Activated CD8-positive, alpha-beta T cell treated with anti-CD3 and anti-CD28 coated beads, Interleukin-2, amount 10 ng/mL, durations not matched to agents 7 days and 5 days (primary cell): Measurements from ENCODE around the gene GADD45A. TPM values are rescaled to one million over a fixed set of nuclear protein-coding genes. Genes with fewer than 3 reads are reported as not detected.

Source experiments
- ATAC-seq: fragments of 150-1000 bp; cut with Tn5 transposase; one replicate; pipeline ENCODE4 v1.10.0; 2021; ENCODE audit warnings: moderate library complexity
- CTCF ChIA-PET: fragments of 350-600 bp; sonication (Branson Sonifier 250); formaldehyde crosslinking; loops from one replicate; lab custom pipeline; 2021; ENCODE audit warnings: antibody characterized with exemption; lab: Charles Lee
- POLR2A ChIA-PET: fragments of 350-600 bp; sonication (Branson Sonifier 250); formaldehyde crosslinking; loops from one replicate; lab custom pipeline; 2021; ENCODE audit warnings: antibody characterized with exemption; lab: Charles Lee
- DNase-seq: peaks from one replicate; pipeline ENCODE4 v3.0.0-alpha.2; 2020
- H3K27ac Mint-ChIP-seq: one replicate; pipeline ENCODE4 v1.8.0; 2021; ENCODE audit warnings: mild to moderate bottlenecking, mixed read lengths
- H3K27me3 Mint-ChIP-seq: one replicate; pipeline ENCODE4 v1.8.0; 2021; ENCODE audit warnings: low read depth, mixed read lengths
- H3K36me3 Mint-ChIP-seq: one replicate; pipeline ENCODE4 v1.8.0; 2021; ENCODE audit warnings: low read depth, mixed read lengths
- H3K4me1 Mint-ChIP-seq: one replicate; pipeline ENCODE4 v1.8.0; 2021; ENCODE audit warnings: low read depth, mixed read lengths
- H3K4me3 Mint-ChIP-seq: one replicate; pipeline ENCODE4 v1.8.0; 2021; ENCODE audit warnings: mild to moderate bottlenecking, mixed read lengths
- H3K9me3 Mint-ChIP-seq: one replicate; pipeline ENCODE4 v1.8.0; 2022; ENCODE audit warnings: mixed read lengths; ENCODE audit not compliant: insufficient read depth
- total RNA-seq, 2 experiments: library from RNA; stranded (reverse); gene quantifications; one replicate each; pipeline ENCODE4 v1.2.3, GENCODE V29; 2021

GADD45A gene
- total RNA-seq, 2 experiments from 2014 or later: 17.9 to 21.7 TPM

DNA sequence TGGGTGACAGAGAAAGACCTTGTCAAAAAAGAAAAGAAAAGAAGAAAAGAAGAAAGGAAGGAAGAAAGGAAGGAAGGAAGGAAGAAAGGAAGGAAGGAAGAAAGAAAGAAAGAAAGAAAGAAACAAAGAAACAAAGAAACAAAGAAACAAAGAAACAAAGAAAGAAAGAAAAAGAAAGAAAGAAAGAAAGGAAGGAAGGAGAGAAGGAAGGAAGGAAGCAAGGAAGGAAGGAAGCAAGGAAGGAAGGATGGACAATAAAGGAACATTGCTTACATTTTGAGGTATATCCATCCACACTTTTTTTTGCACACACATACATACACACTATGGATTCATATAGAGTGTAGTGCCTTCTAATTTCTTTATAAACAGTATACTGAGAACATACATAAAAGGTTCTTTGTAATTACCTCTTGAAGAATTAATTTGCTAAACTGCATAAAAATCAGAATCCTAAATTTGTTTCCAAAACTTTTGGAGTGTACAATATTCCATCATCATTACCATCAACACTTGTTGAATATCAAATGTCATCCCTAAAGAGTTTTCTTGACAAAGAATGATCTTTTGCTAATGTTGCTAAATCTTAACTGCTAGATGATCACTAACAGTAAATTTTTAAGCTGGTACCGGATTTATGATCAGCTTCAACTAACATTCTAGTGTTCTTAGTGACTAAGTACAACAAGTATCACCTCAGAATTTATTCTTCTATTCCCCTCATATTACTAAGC lies 11.4 kb upstream of the GADD45A start:
- POLR2A ChIA-PET: interaction anchor here (6.1 kb wide), 1 partner anchor 12 kb away, joined by 54 read pairs; the partner anchor contains the start of gene GADD45A

GRCh38 chr1:67674260-67675011 lies 10.6 kb upstream of the GADD45A start:
- H3K9me3 Mint-ChIP-seq: no peaks in the 10 kb centered on the region
- ATAC-seq (peak; percentile 85), DNase-seq (peak; percentile 73)
- H3K36me3 Mint-ChIP-seq: no peaks in the 10 kb centered on the region
- H3K4me3 Mint-ChIP-seq: peak overlapping the region; percentile 36
- H3K27me3 Mint-ChIP-seq: peaks cover 12% of the 10 kb centered on the region
- CTCF ChIA-PET: interaction anchor here (0.5 to 2.8 kb wide), 9 partner anchors 8 to 444 kb away, joined by 3 to 14 read pairs (median 5); partner anchors contain the start of gene GADD45A
- H3K4me1 Mint-ChIP-seq: peaks cover 24% of the 10 kb centered on the region
- POLR2A ChIA-PET: interaction anchor here (6.1 kb wide), 1 partner anchor 11 kb away, joined by 54 read pairs; the partner anchor contains the start of gene GADD45A
- peak overlapping the region; percentile 75 for H3K27ac Mint-ChIP-seq

More for the DNA sequence above, 11.4 kb upstream of the GADD45A start:
- no peaks in the 10 kb centered on the region for H3K9me3 Mint-ChIP-seq
- CTCF ChIA-PET: interaction anchor here (1.4 to 2.8 kb wide), 5 partner anchors 9 to 112 kb away, joined by 5 to 14 read pairs (median 6); partner anchors contain the start of gene GADD45A
- H3K27me3 Mint-ChIP-seq: peaks cover 17% of the 10 kb centered on the region
- DNase-seq (no peak), ATAC-seq (no peak)
- no peaks in the 10 kb centered on the region for H3K36me3 Mint-ChIP-seq
- peaks cover 24% of the 10 kb centered on the region for H3K4me1 Mint-ChIP-seq
- no peak overlapping the region for H3K4me3 Mint-ChIP-seq
- peak overlapping the region; percentile 75 for H3K27ac Mint-ChIP-seq

DNA sequence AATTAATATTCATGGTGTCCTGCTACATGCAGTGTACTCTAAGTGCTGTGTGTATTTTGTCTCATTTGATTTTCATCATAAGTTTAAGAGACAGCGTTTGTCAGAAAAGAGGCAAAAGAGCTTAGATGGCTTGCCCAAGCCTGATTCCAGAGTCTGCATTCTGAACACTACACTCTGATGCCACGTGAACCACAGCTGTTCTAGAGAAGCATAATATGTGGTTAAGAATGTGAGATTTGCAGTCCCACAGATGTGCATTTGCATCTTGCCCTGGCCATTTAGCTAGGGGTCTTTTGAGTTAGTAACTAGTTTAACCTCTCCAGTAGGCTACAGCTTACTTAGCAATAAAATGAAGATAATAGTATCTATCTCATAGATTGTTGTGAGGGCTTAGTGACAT lies 9.2 kb upstream of the GADD45A start:
- Mint-ChIP-seq H3K27ac (no peak overlapping the region), H3K4me1 (peaks cover 24% of the 10 kb centered on the region), H3K9me3 (no peaks in the 10 kb centered on the region), H3K4me3 (no peak overlapping the region), H3K36me3 (no peaks in the 10 kb centered on the region), H3K27me3 (peaks cover 12% of the 10 kb centered on the region)
- ATAC-seq: no peak
- CTCF ChIA-PET: interaction anchor here (1.0 to 2.8 kb wide), 5 partner anchors 9 to 175 kb away, joined by 3 to 14 read pairs (median 7); partner anchors contain the start of gene GADD45A
- no peak for DNase-seq
- POLR2A ChIA-PET: interaction anchor here (6.1 kb wide), 1 partner anchor 10 kb away, joined by 54 read pairs; the partner anchor contains the start of gene GADD45A

GRCh38 chr1:67676287-67676686 lies 8.7 kb upstream of the GADD45A start:
- Mint-ChIP-seq H3K4me3 (no peak overlapping the region), H3K27me3 (peaks cover 11% of the 10 kb centered on the region), H3K9me3 (no peaks in the 10 kb centered on the region), H3K36me3 (no peaks in the 10 kb centered on the region), H3K4me1 (peaks cover 24% of the 10 kb centered on the region), H3K27ac (no peak overlapping the region)
- DNase-seq (no peak), ATAC-seq (no peak)
- POLR2A ChIA-PET: interaction anchor here (0.6 to 6.1 kb wide), 2 partner anchors 9 to 12 kb away, joined by 3 to 54 read pairs; partner anchors contain the start of gene GADD45A
- CTCF ChIA-PET: interaction anchor here (1.0 to 2.8 kb wide), 5 partner anchors 10 to 176 kb away, joined by 3 to 13 read pairs (median 3); no protein-coding TSS in a partner anchor

DNA sequence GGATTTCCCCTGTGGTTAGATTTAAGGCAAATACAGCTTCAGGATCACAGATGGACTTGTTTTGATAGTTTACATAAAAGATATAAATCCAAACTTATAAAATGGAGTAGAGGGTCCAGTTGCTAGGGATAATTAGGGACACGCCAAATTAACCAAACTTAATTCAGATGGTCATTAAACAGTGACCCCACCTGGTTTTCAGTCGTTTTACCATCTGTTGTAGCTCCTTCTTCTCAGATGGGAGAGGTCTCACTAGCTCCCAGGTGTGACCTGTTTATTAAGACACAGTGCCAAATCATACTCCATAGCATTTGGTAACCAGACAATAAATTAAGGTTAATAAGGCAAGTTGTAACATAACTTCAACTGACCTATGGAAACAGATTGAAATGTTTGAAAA lies 8.1 kb upstream of the GADD45A start:
- H3K4me3 Mint-ChIP-seq: no peak overlapping the region
- ATAC-seq (no peak), DNase-seq (no peak)
- ChIA-PET POLR2A (interaction anchor here (0.6 to 6.1 kb wide), 2 partner anchors 9 to 11 kb away, joined by 3 to 54 read pairs; partner anchors contain the start of gene GADD45A), CTCF (interaction anchor here (1.2 to 1.8 kb wide), 3 partner anchors 9 to 116 kb away, joined by 3 to 7 read pairs (median 7); no protein-coding TSS in a partner anchor)
- H3K27me3 Mint-ChIP-seq: peaks cover 8% of the 10 kb centered on the region
- no peaks in the 10 kb centered on the region for H3K36me3 Mint-ChIP-seq
- H3K9me3 Mint-ChIP-seq: no peaks in the 10 kb centered on the region
- H3K27ac Mint-ChIP-seq: no peak overlapping the region
- peaks cover 24% of the 10 kb centered on the region for H3K4me1 Mint-ChIP-seq

- H3K27ac Mint-ChIP-seq: no peak overlapping the region
- DNase-seq (no peak), ATAC-seq (no peak)
- H3K4me3 Mint-ChIP-seq: no peak overlapping the region
- H3K9me3 Mint-ChIP-seq: no peaks in the 10 kb centered on the region
- H3K36me3 Mint-ChIP-seq: no peaks in the 10 kb centered on the region
- ChIA-PET POLR2A (interaction anchor here (6.1 kb wide), 1 partner anchor 8 kb away, joined by 54 read pairs; the partner anchor contains the start of gene GADD45A), CTCF (interaction anchor here (1.2 to 1.8 kb wide), 3 partner anchors 9 to 116 kb away, joined by 3 to 7 read pairs (median 7); no protein-coding TSS in a partner anchor)
- peaks cover 24% of the 10 kb centered on the region for H3K4me1 Mint-ChIP-seq
- H3K27me3 Mint-ChIP-seq: peaks cover 5% of the 10 kb centered on the region
These were observed 7.6 kb upstream of the GADD45A start for GRCh38 chr1:67677408-67677807.

- peaks cover 24% of the 10 kb centered on the region for H3K4me1 Mint-ChIP-seq
- H3K9me3 Mint-ChIP-seq: no peaks in the 10 kb centered on the region
- no peak overlapping the region for H3K4me3 Mint-ChIP-seq
- no peak overlapping the region for H3K27ac Mint-ChIP-seq
- H3K27me3 Mint-ChIP-seq: peaks cover 4% of the 10 kb centered on the region
- no peaks in the 10 kb centered on the region for H3K36me3 Mint-ChIP-seq
- ChIA-PET CTCF (interaction anchor here (0.9 to 1.7 kb wide), 2 partner anchors 7 to 117 kb away, joined by 3 to 7 read pairs; no protein-coding TSS in a partner anchor), POLR2A (interaction anchor here (6.1 kb wide), 1 partner anchor 8 kb away, joined by 54 read pairs; the partner anchor contains the start of gene GADD45A)
- DNase-seq (no peak), ATAC-seq (no peak)
These were observed 7.1 kb upstream of the GADD45A start for GRCh38 chr1:67677930-67678329.

- Mint-ChIP-seq H3K27ac (no peak overlapping the region), H3K27me3 (peaks cover 4% of the 10 kb centered on the region), H3K9me3 (no peaks in the 10 kb centered on the region), H3K4me3 (no peak overlapping the region), H3K4me1 (peaks cover 28% of the 10 kb centered on the region), H3K36me3 (no peaks in the 10 kb centered on the region)
- DNase-seq: no peak
- ChIA-PET POLR2A (no interaction called here), CTCF (no interaction called here)
- no peak for ATAC-seq
These were observed 5.3 kb upstream of the GADD45A start for GRCh38 chr1:67679691-67680090.

DNA sequence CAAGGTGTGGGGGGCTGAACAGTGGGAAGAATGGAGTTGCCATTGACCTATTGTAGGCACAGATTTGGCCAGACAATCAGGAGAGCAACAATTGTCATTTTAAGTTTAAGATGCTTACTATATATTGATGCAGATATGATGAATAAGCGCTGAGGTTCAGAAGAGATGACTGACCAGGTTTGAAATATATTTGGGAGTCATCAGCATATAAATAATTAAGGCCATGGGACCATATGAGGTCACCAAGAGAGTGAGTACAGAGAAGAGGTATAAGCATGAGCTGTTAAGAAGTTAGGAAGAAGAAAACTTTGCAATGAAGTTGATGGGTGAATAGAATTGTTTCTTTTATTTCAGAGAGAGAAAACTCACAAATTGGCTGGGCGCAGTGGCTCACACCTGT lies 4.5 kb upstream of the GADD45A start:
- ChIA-PET CTCF (no interaction called here), POLR2A (no interaction called here)
- no peak for DNase-seq
- H3K27me3 Mint-ChIP-seq: peaks cover 4% of the 10 kb centered on the region
- H3K9me3 Mint-ChIP-seq: no peaks in the 10 kb centered on the region
- no peak for ATAC-seq
- peaks cover 2% of the 10 kb centered on the region for H3K36me3 Mint-ChIP-seq
- H3K27ac Mint-ChIP-seq: no peak overlapping the region
- no peak overlapping the region for H3K4me3 Mint-ChIP-seq
- peaks cover 22% of the 10 kb centered on the region for H3K4me1 Mint-ChIP-seq

DNA sequence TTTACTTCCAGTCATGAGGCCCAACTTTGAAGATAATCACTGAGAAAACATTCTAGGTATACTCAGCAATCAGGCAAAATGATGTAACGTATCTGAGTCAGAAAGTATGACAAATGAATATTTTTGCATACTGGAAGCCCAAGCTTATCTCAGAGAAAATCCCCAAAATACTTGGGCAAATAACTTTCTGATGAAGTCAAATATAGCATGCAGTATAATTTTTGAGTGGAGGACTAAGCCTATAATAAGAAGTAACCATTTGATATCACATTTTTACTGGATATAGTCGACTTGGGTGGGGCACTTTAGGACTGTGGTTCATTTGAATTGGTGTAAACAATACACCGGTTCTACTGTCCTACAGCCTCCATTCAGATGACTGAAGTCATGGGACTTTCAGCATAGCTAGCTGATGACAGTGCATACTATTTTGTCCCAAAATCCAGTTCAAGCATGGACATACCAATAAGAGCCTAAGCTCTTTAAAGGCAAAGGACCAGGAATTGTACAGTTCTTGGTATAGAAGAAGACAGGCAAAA lies 2.3 kb upstream of the GADD45A start:
- DNase-seq (no peak), ATAC-seq (no peak)
- no peaks in the 10 kb centered on the region for H3K9me3 Mint-ChIP-seq
- H3K27ac Mint-ChIP-seq: no peak overlapping the region
- peaks cover 25% of the 10 kb centered on the region for H3K4me1 Mint-ChIP-seq
- H3K4me3 Mint-ChIP-seq: no peak overlapping the region
- H3K36me3 Mint-ChIP-seq: peaks cover 13% of the 10 kb centered on the region
- peaks cover 4% of the 10 kb centered on the region for H3K27me3 Mint-ChIP-seq
- CTCF ChIA-PET: interaction anchor here (1.4 to 7.1 kb wide), 3 partner anchors 8 to 121 kb away, joined by 5 to 47 read pairs (median 13); no protein-coding TSS in a partner anchor
- POLR2A ChIA-PET: no interaction called here

DNA sequence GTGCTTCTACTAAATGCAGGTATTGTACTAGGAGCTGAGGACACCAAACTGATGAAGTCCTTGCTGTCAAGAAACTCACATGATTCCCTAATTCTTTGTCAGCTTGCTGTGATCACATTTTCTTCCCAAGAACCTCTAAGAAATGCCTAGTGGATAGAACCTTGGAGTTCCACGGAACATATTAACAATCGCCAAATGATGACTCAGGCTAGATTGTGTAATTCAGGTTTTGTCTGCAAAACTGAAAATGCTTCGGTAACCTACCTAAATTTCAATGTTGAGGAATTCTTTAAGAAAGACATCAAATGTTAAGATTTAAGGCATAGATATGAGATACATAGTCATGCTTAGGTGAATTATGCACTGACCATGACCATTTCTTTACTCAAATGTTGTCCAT lies 1.7 kb upstream of the GADD45A start:
- ChIA-PET POLR2A (no interaction called here), CTCF (interaction anchor here (1.4 to 7.1 kb wide), 5 partner anchors 9 to 122 kb away, joined by 5 to 47 read pairs (median 13); no protein-coding TSS in a partner anchor)
- no peak for DNase-seq
- no peak overlapping the region for H3K27ac Mint-ChIP-seq
- peaks cover 28% of the 10 kb centered on the region for H3K4me1 Mint-ChIP-seq
- no peaks in the 10 kb centered on the region for H3K9me3 Mint-ChIP-seq
- H3K36me3 Mint-ChIP-seq: peaks cover 17% of the 10 kb centered on the region
- peaks cover 4% of the 10 kb centered on the region for H3K27me3 Mint-ChIP-seq
- H3K4me3 Mint-ChIP-seq: no peak overlapping the region
- no peak for ATAC-seq
